ENCODE measurements around the gene TENT5C. TPM values are rescaled to one million over a fixed set of nuclear protein-coding genes. Genes with fewer than 3 reads are reported as not detected.
A peak's percentile ranks its signal among the peaks of the same experiment; 100 is the strongest.

TENT5C gene
- total RNA-seq, 1 donor from 2014 or later = 16.7 TPM

- intact Hi-C loops (cut with micrococcal nuclease) = no loop called here
- no peak for DNase-seq
- ATAC-seq = no peak
Observed at GRCh38 chr1:117629625-117630422, 24.0 kb downstream of the TENT5C start.

DNA sequence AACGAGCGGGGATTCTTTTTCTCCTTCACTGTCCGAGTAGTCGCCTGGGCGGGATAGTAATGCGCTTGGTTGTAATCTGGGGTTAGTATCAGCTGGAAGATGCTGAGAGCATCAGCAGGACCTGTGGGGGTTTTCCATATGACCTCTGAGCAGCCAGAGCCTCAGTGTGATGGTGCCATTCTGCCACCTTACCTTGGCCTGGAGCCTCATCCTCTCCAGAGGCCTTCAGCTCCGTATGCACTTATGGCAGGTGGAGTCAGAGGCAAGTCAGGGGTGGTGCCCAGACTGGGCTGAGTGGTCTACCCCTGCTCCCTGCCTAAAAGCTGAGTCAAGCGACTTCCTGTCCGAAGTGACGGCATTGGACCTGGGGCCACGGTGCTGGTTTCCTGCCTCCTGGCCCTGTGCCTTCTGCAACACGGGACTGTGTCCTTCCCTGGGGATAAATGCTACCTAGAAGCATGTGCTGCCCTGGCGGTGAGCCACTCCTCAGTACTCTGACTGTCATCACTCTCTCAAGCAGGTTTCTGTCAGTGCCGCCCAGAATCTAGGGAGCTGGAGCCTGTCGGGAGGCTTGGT lies 24.7 kb downstream of the TENT5C start:
- peak; percentile 90 for DNase-seq
- ATAC-seq = peak; percentile 97
- intact Hi-C loops (cut with micrococcal nuclease) = no loop called here

- ATAC-seq (no peak), DNase-seq (no peak)
- intact Hi-C loops (cut with micrococcal nuclease) = no loop called here
Observed at GRCh38 chr1:117631359-117632160, 25.7 kb downstream of the TENT5C start.

DNA sequence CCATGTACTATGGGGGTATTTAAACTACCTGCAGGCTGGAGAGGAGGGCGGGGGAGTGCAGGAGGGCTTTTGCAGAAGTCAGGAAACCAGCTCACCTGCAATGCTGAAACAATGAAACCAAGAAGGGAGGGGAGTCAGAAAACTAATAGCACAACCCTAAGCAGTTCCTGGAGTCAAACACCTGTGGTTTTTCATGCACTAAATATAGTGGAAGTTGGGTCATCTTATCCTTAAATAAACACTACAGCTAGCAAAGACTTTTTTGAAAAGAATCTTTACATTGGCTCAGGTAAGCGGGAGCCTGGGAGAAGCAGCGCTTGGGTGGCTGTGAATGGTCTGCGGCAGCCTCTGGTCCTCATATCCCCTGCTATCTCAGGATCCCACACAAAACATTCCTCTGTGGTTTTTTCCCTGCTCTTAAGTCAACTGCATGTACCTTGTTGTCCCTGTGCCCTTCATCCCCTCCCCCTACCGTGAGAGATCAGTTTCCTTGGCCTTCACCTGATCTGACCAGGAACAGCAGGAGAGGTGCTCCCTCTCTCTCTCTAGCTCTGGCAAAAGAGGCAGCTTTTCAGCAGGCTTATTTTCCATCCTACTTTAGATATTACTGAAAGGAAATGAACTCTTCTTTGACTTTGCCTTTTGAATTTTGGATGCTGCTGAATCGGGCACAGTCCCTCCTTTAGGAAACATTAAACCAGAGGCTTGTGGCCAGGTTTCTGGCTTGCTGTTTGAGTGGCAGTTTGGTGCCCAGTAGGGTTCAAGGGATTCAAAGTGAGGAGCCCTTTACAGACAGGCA lies 26.6 kb downstream of the TENT5C start:
- ATAC-seq = no peak
- intact Hi-C loops (cut with micrococcal nuclease) = no loop called here
- no peak for DNase-seq

GRCh38 chr1:117633068-117633345 lies 27.2 kb downstream of the TENT5C start:
- intact Hi-C loops (cut with micrococcal nuclease) = no loop called here
- DNase-seq (no peak), ATAC-seq (no peak)

DNA sequence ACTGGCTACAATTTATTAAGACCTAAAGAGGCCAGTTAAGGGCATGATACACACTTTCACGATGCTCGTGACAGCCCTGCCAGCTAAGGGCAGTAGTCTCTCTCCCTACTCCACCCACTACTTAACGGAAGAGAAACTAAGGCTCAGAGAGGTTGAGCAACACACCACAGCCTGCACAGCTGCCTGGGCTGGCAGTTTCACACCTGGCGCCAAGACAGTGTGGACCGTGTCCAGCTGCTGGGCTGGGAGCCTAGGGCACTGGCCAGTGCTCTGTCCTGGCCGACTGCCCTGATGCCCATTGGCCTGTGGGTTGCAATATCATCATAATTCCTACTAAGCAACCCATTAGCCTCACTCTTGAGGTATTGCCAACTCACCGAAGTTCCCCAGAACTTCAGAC lies 27.6 kb downstream of the TENT5C start:
- ATAC-seq = no peak
- intact Hi-C loops (cut with micrococcal nuclease) = no loop called here
- no peak for DNase-seq

GRCh38 chr1:117633936-117634335 lies 28.1 kb downstream of the TENT5C start:
- DNase-seq = no peak
- intact Hi-C loops (cut with micrococcal nuclease) = no loop called here
- no peak for ATAC-seq

DNA sequence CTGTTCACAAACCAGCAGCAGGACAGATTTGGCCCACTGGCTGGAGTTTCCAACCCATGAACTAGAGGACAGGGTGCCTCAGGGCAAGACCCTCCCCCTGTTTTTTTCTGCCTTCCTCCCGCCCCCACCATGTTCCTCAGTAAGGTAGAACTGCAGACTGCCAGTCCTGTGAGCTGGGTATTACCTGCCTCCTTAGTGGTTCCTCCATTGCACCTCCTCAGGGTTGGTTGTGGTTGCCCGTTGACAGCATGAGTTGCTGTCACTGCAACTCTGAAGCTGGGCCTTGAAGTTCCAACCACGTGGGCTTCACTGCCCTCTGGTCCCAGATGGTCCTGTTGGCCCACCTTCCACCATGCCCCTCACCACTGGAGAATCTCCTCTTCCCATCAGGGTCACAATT lies 28.8 kb downstream of the TENT5C start:
- ATAC-seq = no peak
- intact Hi-C loops (cut with micrococcal nuclease) = no loop called here
- DNase-seq = no peak

GRCh38 chr1:117635805-117636204 lies 30.0 kb downstream of the TENT5C start:
- no peak for ATAC-seq
- intact Hi-C loops (cut with micrococcal nuclease) = no loop called here
- DNase-seq = no peak

DNA sequence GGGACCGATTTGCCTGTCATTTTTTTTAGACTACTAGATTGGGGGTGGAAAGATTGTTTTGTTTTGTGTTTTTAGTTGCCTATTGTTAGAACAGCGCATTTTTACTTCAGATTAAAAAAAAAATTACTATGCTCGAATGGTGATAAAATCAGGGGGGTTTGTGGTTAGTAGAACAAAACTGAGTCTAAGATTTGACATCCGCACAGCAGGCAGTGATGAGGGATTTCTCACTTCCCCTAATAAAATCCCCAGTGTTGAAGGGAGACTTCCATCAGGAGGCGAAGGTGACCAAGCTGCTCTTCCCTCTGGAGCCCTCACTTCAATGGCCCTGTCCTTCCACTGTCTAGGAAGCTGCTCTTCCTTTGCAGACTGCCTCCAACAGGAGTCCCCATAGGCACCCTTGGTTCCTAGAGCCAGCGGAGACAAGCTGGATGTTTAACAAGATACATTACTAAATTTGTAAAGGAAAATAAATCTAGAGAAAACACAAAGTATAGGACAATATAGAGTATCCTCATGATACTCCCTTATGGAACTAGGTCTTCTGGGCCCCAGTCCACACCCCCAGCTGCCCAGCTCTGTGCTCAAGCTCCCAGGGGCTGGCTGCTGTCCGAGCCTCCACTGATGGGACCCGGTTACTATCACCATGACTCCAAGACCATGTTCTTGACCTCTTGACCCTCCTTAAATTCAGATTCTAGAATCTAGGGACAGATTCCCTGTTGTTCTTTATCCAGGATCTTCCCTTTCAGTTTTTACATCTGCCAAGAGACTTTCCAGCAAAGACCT lies 31.0 kb downstream of the TENT5C start:
- intact Hi-C loops (cut with micrococcal nuclease) = no loop called here
- ATAC-seq (no peak), DNase-seq (no peak)

DNA sequence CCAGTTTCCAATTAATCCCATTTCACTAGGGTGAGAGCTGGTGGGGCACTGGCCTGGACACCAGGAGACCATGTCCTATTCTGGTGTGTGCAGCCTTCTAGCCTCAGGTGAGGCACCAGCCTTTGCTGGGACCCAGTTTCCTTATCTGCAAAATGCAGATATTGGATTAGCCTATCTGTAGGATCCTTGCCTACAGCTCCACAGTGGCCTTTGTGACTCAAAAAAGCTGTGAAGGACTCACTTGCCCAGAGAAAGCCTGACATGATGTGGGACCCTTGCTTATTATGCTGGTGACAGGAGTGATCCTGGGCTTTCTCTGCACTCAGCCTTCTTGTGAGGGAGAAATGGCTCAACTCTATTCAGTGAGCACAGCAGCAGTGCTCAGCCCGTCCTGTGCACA lies 32.3 kb downstream of the TENT5C start:
- intact Hi-C loops (cut with micrococcal nuclease) = no loop called here
- ATAC-seq = no peak
- DNase-seq = no peak

GRCh38 chr1:117638759-117639158 lies 32.9 kb downstream of the TENT5C start:
- intact Hi-C loops (cut with micrococcal nuclease) = no loop called here
- ATAC-seq (no peak), DNase-seq (no peak)

- intact Hi-C loops (cut with micrococcal nuclease) = no loop called here
- no peak for DNase-seq
- no peak for ATAC-seq
Observed at GRCh38 chr1:117639741-117640140, 33.9 kb downstream of the TENT5C start.

GRCh38 chr1:117641536-117641935 lies 35.7 kb downstream of the TENT5C start:
- intact Hi-C loops (cut with micrococcal nuclease) = no loop called here
- no peak for ATAC-seq
- no peak for DNase-seq

DNA sequence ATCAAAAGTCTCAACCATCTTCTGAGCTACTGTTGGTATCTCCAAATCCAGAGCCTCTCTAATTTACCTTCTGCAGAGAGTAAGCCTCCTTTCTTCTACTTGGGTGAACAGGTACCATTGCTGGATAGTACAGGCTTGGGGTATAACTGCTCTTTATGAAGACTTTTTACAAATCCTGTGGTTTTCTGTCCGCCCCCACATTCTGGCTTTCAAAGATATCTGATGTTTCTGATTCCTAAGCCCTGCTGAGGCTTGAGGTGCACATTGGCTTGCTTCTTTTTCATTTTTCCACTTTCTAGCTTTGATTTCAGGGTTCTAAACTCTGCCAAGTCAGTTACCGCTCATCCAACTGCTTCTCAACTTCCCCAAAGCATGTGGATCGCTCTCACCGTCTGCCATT lies 37.1 kb downstream of the TENT5C start:
- DNase-seq (no peak), ATAC-seq (no peak)
- intact Hi-C loops (cut with micrococcal nuclease) = no loop called here

GRCh38 chr1:117643601-117644000 lies 37.8 kb downstream of the TENT5C start:
- intact Hi-C loops (cut with micrococcal nuclease) = no loop called here
- no peak for DNase-seq

GRCh38 chr1:117644696-117645311 lies 39.0 kb downstream of the TENT5C start:
- intact Hi-C loops (cut with micrococcal nuclease) = no loop called here
- no peak for ATAC-seq
- DNase-seq = no peak

More at GRCh38 chr1:117643601-117644000, 37.8 kb downstream of the TENT5C start:
- ATAC-seq = no peak

- DNase-seq (no peak), ATAC-seq (no peak)
- intact Hi-C loops (cut with micrococcal nuclease) = no loop called here
Observed at GRCh38 chr1:117645343-117645742, 39.5 kb downstream of the TENT5C start.
